PC-3 (cell line): ENCODE data around the gene EIF5.

Experiments
- EZH2 ChIP-seq: fragments of 300-600 bp; sonication (generic); IDR thresholded peaks from one replicate; pipeline ENCODE4 v1.6.1; 2017; ENCODE audit warnings: antibody characterized with exemption, mild to moderate bottlenecking, low read length; ENCODE audit not compliant: unreplicated experiment
- EZH2phosphoT487 ChIP-seq: fragments of 300-600 bp; sonication (generic); IDR thresholded peaks from 2 replicates; pipeline ENCODE4 v1.6.1; 2018; ENCODE audit warnings: mild to moderate bottlenecking, antibody characterized with exemption, low read length, borderline replicate concordance
- TF ChIP-seq, protein P1 (sequence below): fragments of 300-600 bp; sonication (generic); conservative IDR thresholded peaks from 2 replicates; pipeline ENCODE4 v1.5.1; 2017; ENCODE audit warnings: antibody characterized with exemption, low read depth, mild to moderate bottlenecking, low read length

DNA sequence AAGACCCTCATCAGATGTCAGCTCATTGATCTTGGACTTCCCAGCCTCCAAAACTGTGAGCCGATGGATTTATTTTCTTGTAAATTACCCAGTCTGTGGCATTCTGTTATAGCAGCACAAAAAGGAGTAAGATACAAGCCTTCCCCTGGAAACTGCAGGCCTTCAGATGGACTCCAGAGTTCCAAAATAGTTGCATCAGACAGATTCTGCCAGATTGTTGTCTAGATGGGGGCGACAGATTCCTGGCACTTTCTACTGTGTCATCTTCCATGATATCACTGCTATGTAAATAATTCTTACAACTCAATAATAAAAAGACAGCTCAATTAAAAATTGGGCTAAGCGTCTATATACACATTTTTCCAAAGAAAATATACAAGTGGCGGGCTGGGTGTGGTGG, 34.0 kb downstream of the EIF5 start:
- TF ChIP-seq, protein P1, sequence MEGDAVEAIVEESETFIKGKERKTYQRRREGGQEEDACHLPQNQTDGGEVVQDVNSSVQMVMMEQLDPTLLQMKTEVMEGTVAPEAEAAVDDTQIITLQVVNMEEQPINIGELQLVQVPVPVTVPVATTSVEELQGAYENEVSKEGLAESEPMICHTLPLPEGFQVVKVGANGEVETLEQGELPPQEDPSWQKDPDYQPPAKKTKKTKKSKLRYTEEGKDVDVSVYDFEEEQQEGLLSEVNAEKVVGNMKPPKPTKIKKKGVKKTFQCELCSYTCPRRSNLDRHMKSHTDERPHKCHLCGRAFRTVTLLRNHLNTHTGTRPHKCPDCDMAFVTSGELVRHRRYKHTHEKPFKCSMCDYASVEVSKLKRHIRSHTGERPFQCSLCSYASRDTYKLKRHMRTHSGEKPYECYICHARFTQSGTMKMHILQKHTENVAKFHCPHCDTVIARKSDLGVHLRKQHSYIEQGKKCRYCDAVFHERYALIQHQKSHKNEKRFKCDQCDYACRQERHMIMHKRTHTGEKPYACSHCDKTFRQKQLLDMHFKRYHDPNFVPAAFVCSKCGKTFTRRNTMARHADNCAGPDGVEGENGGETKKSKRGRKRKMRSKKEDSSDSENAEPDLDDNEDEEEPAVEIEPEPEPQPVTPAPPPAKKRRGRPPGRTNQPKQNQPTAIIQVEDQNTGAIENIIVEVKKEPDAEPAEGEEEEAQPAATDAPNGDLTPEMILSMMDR: no peak
- TF ChIP-seq EZH2 (no peak), EZH2phosphoT487 (no peak)
